IPS DF 6.9 (cell line): ENCODE data around the gene SLC2A9.

Source experiments
- DNase-seq: peaks from one replicate; pipeline ENCODE4 v3.0.0-alpha.2; 2013; ENCODE audit warnings: low read depth, low spot score
- H3K27ac ChIP-seq: one replicate; pipeline ENCODE4 v1.5.1; 2013; ENCODE audit warnings: low read length, control low read depth
- H3K27me3 ChIP-seq: 2 replicates; pipeline ENCODE4 v1.6.1; 2013; ENCODE audit warnings: mild to moderate bottlenecking, low read length; ENCODE audit not compliant: control insufficient read depth, insufficient read depth
- H3K36me3 ChIP-seq: 2 replicates; pipeline ENCODE4 v1.6.1; 2013; ENCODE audit warnings: low read length; ENCODE audit not compliant: control insufficient read depth, insufficient read depth
- H3K4me1 ChIP-seq: 2 replicates; pipeline ENCODE4 v1.6.1; 2013; ENCODE audit warnings: low read length; ENCODE audit not compliant: control insufficient read depth, insufficient read depth
- H3K4me3 ChIP-seq: 2 replicates; pipeline ENCODE4 v1.5.1; 2013; ENCODE audit warnings: mild to moderate bottlenecking, low read length
- H3K9me3 ChIP-seq: 2 replicates; pipeline ENCODE4 v1.6.1; 2013; ENCODE audit warnings: low read length, inconsistent platforms; ENCODE audit not compliant: control insufficient read depth, insufficient read depth
- whole genome bisulfite sequencing: extraction: QIAGEN DNeasy Blood & Tissue Kit; methylation state at CpG from one replicate; pipeline ENCODE4 v1.1.7; 2013; ENCODE audit warnings: mixed read lengths, missing lambda C conversion rate; ENCODE audit not compliant: insufficient read length, insufficient coverage; 5-methylcytosine and 5-hydroxymethylcytosine counted together

Gene SLC2A9

GRCh38 chr4:9980898-9981297, 40.4 kb downstream of the SLC2A9 start:
- Histone ChIP-seq H3K36me3 (no peaks in the 10 kb centered on the region), H3K4me3 (no peak overlapping the region), H3K9me3 (no peaks in the 10 kb centered on the region), H3K27me3 (no peaks in the 10 kb centered on the region; the same call in 1 of the 2 replicates), H3K27ac (no peak overlapping the region), H3K4me1 (peaks cover 5% of the 10 kb centered on the region)
- no peak for DNase-seq
- no CpG with 5 or more reads among the region's 5 CpGs for WGBS

GRCh38 chr4:9979101-9979701, 42.1 kb downstream of the SLC2A9 start:
- DNase-seq, result no peak
- Histone ChIP-seq H3K4me3 (no peak overlapping the region), H3K4me1 (peaks cover 5% of the 10 kb centered on the region), H3K27ac (no peak overlapping the region), H3K27me3 (no peaks in the 10 kb centered on the region), H3K36me3 (no peaks in the 10 kb centered on the region), H3K9me3 (no peaks in the 10 kb centered on the region)
- no CpG with 5 or more reads among the region's 10 CpGs for WGBS

GRCh38 chr4:9977518-9978031, 43.7 kb downstream of the SLC2A9 start:
- H3K27ac ChIP-seq, result no peak overlapping the region
- no CpG with 5 or more reads among the region's 11 CpGs for WGBS
- H3K4me1 ChIP-seq, result peaks cover 5% of the 10 kb centered on the region
- no peaks in the 10 kb centered on the region for H3K9me3 ChIP-seq
- H3K4me3 ChIP-seq, result no peak overlapping the region
- no peaks in the 10 kb centered on the region for H3K36me3 ChIP-seq
- no peaks in the 10 kb centered on the region for H3K27me3 ChIP-seq
- no peak for DNase-seq

GRCh38 chr4:9976781-9977180, 44.5 kb downstream of the SLC2A9 start:
- no peak for DNase-seq
- H3K27ac ChIP-seq, result no peak overlapping the region
- no peak overlapping the region for H3K4me3 ChIP-seq
- no peaks in the 10 kb centered on the region for H3K9me3 ChIP-seq
- no peaks in the 10 kb centered on the region for H3K27me3 ChIP-seq
- no CpG with 5 or more reads among the region's 2 CpGs for WGBS
- H3K4me1 ChIP-seq, result peaks cover 5% of the 10 kb centered on the region
- no peaks in the 10 kb centered on the region for H3K36me3 ChIP-seq

- WGBS, result no CpG with 5 or more reads among the region's 1 CpG
Observed at GRCh38 chr4:9976293-9976692, 45.0 kb downstream of the SLC2A9 start.

GRCh38 chr4:9971711-9972110, 49.6 kb downstream of the SLC2A9 start:
- Histone ChIP-seq H3K36me3 (no peaks in the 10 kb centered on the region), H3K4me3 (no peak overlapping the region), H3K27ac (no peak overlapping the region), H3K9me3 (no peaks in the 10 kb centered on the region), H3K4me1 (no peaks in the 10 kb centered on the region), H3K27me3 (no peaks in the 10 kb centered on the region)
- 100% methylated on average over 1 of the region's 3 CpGs for WGBS
- DNase-seq, result no peak

More at GRCh38 chr4:9976293-9976692, 45.0 kb downstream of the SLC2A9 start:
- DNase-seq, result no peak
- Histone ChIP-seq H3K9me3 (no peaks in the 10 kb centered on the region), H3K4me3 (no peak overlapping the region), H3K4me1 (peaks cover 5% of the 10 kb centered on the region), H3K27ac (no peak overlapping the region), H3K36me3 (no peaks in the 10 kb centered on the region), H3K27me3 (no peaks in the 10 kb centered on the region)

- Histone ChIP-seq H3K27ac (no peak overlapping the region), H3K27me3 (no peaks in the 10 kb centered on the region), H3K36me3 (no peaks in the 10 kb centered on the region), H3K4me1 (no peaks in the 10 kb centered on the region), H3K4me3 (no peak overlapping the region), H3K9me3 (no peaks in the 10 kb centered on the region)
- WGBS, result no CpG with 5 or more reads among the region's 6 CpGs
- DNase-seq, result no peak
Observed at GRCh38 chr4:9970399-9971011, 50.8 kb downstream of the SLC2A9 start.

- H3K27me3 ChIP-seq, result no peaks in the 10 kb centered on the region
- no peaks in the 10 kb centered on the region for H3K4me1 ChIP-seq
- WGBS, result no CpG with 5 or more reads among the region's 7 CpGs
- DNase-seq, result no peak
- no peak overlapping the region for H3K4me3 ChIP-seq
- H3K9me3 ChIP-seq, result no peaks in the 10 kb centered on the region
- H3K36me3 ChIP-seq, result no peaks in the 10 kb centered on the region
- H3K27ac ChIP-seq, result no peak overlapping the region
Observed at GRCh38 chr4:9969526-9970398, 51.5 kb downstream of the SLC2A9 start.

GRCh38 chr4:9968472-9968871, 52.8 kb downstream of the SLC2A9 start:
- DNase-seq, result no peak
- no peak overlapping the region for H3K27ac ChIP-seq
- no peaks in the 10 kb centered on the region for H3K27me3 ChIP-seq
- no peak overlapping the region for H3K4me3 ChIP-seq
- H3K4me1 ChIP-seq, result no peaks in the 10 kb centered on the region
- H3K9me3 ChIP-seq, result no peaks in the 10 kb centered on the region
- H3K36me3 ChIP-seq, result no peaks in the 10 kb centered on the region

- Histone ChIP-seq H3K9me3 (no peaks in the 10 kb centered on the region), H3K4me1 (no peaks in the 10 kb centered on the region), H3K4me3 (no peak overlapping the region), H3K36me3 (no peaks in the 10 kb centered on the region), H3K27me3 (no peaks in the 10 kb centered on the region), H3K27ac (no peak overlapping the region)
- no CpG with 5 or more reads among the region's 7 CpGs for WGBS
- DNase-seq, result no peak
Observed at GRCh38 chr4:9964879-9965278, 56.4 kb downstream of the SLC2A9 start.
